Stimulated activated CD8-positive, alpha-beta memory T cell treated with anti-CD3 and anti-CD28 coated beads, Interleukin-7, amount 100 ng/mL, for 24 hours (primary cell): Measurements from ENCODE around the gene TMEM52B.
A peak's percentile ranks its signal among the peaks of the same experiment; 100 is the strongest.

Source experiments
- DNase-seq: peaks from one replicate; pipeline ENCODE4 v3.0.0-alpha.2; 2020; ENCODE audit warnings: low read depth

TMEM52B gene

DNA sequence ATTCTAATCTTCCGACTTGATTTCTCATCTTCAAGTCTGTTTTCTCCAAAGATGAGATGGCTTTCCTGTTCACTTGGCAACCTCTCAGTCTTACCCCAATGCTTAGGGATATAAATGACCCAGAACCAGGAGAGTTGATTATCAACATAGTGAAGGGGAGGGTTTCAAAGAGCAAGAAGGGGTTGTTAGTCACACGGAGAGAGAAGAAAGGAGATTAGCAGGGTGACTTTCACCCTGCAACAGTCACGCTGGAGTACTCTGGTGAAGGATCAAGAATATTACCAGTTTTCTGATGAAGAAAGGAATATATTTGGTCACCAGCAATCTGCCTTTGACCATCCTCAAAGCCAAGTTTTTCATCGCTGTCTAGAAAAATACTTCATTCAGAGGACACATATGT lies at the start of gene TMEM52B:
TSS of gene TMEM52B (plus strand) at position 212 of the 400 bp plus-strand sequence. CDS start 543 bp downstream, outside the sequence.
- DNase-seq = no peak

DNA sequence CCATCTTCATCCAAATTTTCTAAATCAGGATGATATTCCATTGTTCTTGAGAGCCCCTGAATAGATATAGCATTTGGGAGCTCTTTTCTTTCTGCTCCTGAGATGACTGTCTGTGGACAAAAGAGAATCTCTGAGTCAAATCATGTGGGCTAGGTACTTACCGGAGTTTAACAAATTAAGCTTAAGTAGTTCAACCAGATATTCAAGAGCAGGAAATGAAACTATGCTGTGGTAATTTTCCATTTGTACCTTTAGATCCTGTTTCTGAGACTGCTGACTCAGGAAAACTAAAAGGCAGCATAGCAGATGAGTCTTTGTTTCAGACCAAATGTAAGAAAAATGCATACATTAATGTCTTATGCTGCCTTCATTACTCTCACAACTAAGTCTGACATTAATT lies 48.8 kb upstream of the TMEM52B start, which contains the start of gene CLEC7A:
TSS of gene CLEC7A (minus strand) at position 158 of the 400 bp plus-strand sequence. CDS start at position 41, 117 bp downstream.
- no peak for DNase-seq

GRCh38 chr12:10131111-10131690 lies 47.6 kb upstream of the TMEM52B start:
- DNase-seq = no peak

GRCh38 chr12:10132850-10133370 lies 45.9 kb upstream of the TMEM52B start:
- no peak for DNase-seq

GRCh38 chr12:10135126-10135525 lies 43.7 kb upstream of the TMEM52B start:
- no peak for DNase-seq

DNA sequence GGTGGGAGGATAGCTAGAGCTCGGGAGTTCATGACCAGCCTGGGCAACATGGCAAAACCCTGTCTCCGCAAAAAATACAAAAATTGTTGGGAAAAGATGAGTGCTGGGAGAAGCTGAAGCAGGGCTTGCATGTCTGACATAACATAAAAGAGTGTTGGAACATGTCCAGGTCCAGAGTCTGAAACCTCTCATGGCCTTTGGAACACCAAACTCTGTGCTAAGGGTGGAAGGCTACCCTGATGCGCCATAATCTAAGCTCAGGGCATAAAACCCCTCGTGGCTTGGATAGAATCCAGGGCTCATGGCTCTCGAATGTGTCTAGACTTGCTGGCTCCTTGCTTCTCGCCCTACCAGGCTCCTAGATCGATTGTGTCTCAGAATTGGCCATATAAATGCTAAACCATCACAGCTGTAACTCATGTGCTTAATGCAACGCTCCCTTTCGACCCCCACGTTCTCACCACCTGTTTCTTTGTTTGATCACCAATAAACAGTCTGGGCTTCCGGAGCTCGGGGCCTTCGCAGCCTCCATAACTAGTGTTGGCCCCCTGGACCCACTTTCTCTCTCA lies 42.1 kb upstream of the TMEM52B start:
- no peak for DNase-seq

- no peak for DNase-seq
Measured at GRCh38 chr12:10140001-10140400, 38.8 kb upstream of the TMEM52B start.

DNA sequence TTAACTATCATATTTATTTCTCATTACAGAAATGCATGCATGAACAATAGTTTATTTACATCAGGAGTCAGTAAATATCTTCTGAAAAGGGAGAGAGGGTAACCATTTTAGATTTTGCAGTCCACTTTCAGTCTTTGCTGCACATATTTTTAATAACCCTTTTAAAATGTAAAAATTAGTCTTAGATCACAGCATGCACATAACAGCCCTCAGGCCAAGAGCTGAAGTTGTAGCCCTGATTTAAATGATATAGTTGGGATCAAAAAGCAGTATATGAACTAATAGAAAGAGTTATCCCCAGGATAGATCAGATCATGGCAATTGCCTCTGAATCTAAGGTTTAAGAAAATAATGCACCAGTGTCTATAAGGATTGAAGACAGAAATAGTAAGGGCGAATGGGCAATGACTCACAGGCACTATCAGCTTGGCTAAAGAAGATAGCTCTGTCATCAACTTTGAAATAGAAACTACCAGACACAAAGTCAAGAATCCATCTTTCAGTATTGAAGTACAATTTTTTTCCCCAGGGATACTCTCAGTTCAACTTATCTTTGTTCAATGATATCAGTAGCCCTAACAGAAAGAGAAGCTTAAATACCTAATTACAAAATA lies 35.7 kb upstream of the TMEM52B start:
- DNase-seq = no peak

DNA sequence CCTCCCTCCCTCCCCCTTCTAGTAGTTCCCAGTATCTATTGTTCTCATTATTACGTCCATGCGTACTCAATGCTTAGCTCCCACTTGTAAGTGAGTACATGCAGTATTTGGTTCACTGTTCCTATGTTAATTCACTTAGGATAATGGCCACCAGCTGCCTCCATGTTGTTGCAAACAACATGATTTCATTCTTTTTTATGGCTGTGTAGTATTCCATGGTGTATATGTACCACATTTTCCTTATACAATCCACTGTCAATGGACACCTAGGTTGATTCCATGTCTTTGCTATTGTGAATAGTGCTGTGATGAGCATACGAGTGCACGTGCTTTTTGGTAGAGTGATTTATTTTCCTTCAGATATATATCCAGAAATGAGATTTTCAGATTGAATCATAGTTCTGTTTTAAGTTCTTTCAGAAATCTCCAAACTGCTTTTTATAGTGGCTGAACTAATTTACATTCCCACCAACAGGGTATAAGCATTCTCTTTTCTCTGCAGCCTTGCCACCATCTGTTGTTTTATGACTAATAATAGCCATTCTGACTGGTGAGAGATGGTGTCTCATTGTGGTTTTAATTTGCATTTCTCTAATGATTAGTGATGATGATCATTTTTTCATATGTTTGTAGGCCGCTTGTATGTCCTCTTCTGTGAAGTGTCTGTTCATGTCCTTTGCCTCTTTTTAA lies 31.0 kb upstream of the TMEM52B start:
- DNase-seq = no peak

DNA sequence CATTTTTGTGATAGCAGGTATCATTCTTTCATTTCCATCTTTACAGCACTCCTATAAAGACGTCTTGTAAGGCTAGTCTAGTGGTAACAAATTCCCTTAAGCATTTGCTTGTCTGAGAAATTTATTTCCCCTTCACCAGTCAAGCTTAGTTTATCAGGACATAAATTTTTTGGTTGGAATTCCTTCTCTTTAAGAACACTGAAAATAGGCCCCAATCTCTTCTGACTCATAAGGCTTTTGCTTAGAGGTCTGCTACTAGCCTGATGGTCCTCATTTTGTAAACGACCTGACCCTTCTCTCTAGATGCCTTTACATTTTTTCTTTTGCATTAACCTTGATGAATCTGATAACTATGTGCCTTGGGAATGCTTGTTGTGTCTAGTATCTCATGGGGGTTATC lies 27.2 kb upstream of the TMEM52B start:
- DNase-seq = no peak

GRCh38 chr12:10153271-10154144 lies 25.3 kb upstream of the TMEM52B start:
- peak; percentile 8 for DNase-seq

GRCh38 chr12:10154145-10154496 lies 24.7 kb upstream of the TMEM52B start:
- no peak for DNase-seq

DNA sequence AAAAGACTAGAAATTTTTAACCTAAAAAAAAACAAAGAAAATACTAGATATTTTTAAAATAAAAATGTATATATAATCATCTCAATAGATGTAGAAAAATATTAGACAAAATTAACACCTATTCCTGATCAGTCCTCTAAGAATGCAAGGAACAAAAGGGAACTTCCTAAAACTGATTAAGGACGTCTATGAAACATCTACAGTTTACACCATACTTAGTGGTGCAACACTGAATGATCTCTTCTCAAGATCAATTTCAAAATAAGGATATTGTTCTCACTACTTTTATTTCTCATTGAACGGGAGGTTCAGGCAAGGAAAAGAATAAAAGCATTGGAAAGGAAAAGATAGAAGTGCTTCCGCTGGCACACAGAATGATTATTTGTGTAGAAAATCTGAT lies 22.9 kb upstream of the TMEM52B start:
- no peak for DNase-seq

DNA sequence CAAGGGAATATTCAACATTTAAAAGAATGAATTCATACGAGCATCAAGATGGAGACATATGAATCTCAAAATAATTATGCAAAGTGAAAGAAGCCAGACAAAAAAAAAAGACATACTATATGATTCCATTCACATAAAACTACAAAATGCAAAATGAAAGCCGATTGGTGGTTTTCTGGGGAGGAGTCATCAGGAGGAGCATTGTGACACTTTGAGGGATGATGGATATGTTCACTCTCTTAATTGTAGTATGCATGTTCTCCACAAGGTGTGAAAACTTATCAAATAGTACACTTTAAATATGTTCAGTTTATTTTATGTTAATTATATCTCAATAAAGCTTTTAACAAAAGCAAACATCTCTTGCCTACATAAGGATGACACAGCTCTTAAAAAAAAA lies 20.4 kb upstream of the TMEM52B start:
- DNase-seq = no peak

DNA sequence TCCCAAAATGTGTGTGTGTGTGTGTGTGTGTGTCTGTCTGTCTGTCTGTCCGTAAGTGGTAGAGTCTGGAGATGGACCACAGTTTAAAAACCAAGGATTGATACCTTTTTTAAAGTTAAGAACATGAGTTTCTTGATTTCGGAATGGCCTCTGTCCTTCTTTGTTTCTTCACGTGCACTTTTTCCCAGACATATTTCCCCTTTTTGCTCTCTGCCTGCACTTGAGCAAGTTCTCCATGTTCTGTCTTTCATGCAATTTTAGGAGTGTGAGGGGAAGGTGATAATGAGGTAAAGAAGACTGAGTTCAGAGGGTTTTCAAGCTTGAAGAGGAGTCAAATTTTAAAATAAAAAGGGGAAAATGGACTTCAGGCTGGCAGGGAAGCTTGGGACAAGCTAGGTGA lies 19.6 kb upstream of the TMEM52B start:
- DNase-seq = no peak

GRCh38 chr12:10160617-10161385 lies 18.0 kb upstream of the TMEM52B start:
- DNase-seq = no peak

DNA sequence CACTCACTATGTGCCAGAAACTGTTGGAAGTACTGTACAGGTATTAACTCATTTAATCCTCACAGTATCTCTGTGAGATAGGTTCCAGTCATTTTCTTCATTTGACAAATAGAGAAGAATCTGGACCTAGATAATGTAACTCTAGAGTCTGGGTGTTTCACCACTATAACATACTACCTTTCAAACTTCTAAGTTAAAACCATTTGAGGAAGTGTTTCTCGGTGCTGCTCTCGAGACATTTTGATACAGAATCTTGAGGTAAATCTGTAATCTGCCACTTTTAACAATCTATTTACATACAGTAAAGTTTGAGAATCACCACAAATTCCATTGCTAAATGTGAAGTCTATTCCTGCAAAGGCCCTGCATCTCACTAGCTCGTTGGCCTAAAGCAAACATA lies 15.7 kb upstream of the TMEM52B start:
- no peak for DNase-seq

- DNase-seq = no peak
Measured at GRCh38 chr12:10165421-10165820, 13.4 kb upstream of the TMEM52B start.

DNA sequence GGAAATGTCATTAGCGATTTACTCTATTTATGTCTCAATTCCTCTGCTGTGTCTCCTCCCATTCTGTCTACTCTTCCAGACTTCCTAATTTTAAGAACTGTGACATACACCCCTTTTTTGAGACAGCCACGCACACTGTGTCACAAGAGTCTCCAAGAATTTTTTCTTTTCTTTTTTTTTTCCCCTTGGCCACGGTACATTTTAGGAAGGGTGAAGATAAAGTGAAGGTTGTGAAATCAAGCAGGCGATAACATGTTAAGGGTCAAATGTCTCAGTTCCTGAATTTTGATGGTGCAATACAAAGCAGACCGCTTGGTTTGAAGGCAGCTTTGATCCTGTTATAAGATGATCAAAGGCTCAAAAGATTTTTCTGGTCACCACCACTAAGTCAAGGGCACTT lies 11.2 kb upstream of the TMEM52B start:
- no peak for DNase-seq

GRCh38 chr12:10169104-10169503 lies 9.7 kb upstream of the TMEM52B start:
- no peak for DNase-seq

- DNase-seq = no peak
Measured at GRCh38 chr12:10170216-10170615, 8.6 kb upstream of the TMEM52B start.
